GM23248 (cell line): ENCODE results near the gene GALNT14.

Experiments
- EZH2 ChIP-seq: fragments of 200-600 bp; sonication (generic); IDR thresholded peaks from 2 replicates; pipeline ENCODE4 v1.6.1; 2018; ENCODE audit warnings: antibody characterized with exemption, mild to moderate bottlenecking; ENCODE audit not compliant: insufficient read depth, poor library complexity, severe bottlenecking
- EZH2phosphoT487 ChIP-seq: fragments of 200-600 bp; sonication (generic); IDR thresholded peaks from 2 replicates; pipeline ENCODE4 v1.6.1; 2018; ENCODE audit warnings: antibody characterized with exemption, moderate library complexity, mild to moderate bottlenecking, low read depth; ENCODE audit not compliant: insufficient read depth

DNA sequence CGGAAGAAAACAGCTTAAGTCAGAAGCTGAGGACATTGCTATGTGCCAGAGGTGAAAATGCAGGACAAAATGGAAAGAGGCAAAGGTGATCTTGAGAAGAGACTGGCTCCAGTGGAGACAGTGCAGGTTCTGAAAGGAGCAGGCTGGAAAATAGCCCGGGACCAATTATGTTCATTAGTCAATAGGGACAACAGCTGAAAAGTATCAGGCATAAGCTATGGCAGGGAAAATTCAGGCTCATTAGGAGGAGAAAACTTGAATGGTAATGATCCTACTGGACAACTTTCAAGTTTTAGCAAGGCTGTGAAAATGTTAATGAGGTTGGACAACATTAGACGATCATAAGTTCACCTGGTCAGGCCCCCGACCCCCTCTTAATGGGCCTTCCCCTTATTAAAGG lies 60.2 kb downstream of the GALNT14 start:
- TF ChIP-seq EZH2 (no peak), EZH2phosphoT487 (no peak)
